ENCODE data around the gene OR2AK2.

OR2AK2 gene

GRCh38 chr1:248015803-248016202, 50.8 kb downstream of the OR2AK2 start:
- no peak overlapping the region for H3K4me3 ChIP-seq (ENCODE audit: low read depth, low read length)
- no peak for DNase-seq (ENCODE audit: low read depth)
